IPS-15b (cell line): ENCODE measurements around the gene CACNA1C.

Experiments used
- H3K27me3 ChIP-seq: one replicate; pipeline ENCODE4 v1.6.1; 2013; ENCODE audit warnings: low read length; ENCODE audit not compliant: control insufficient read depth, insufficient read depth
- H3K36me3 ChIP-seq: one replicate; pipeline ENCODE4 v1.6.1; 2013; ENCODE audit warnings: low read length; ENCODE audit not compliant: control insufficient read depth, insufficient read depth
- H3K4me1 ChIP-seq: one replicate; pipeline ENCODE4 v1.6.1; 2013; ENCODE audit warnings: mild to moderate bottlenecking, low read length; ENCODE audit not compliant: control insufficient read depth, insufficient read depth
- H3K4me3 ChIP-seq: one replicate; pipeline ENCODE4 v1.5.1; 2013; ENCODE audit warnings: low read depth, low read length
- H3K9ac ChIP-seq: one replicate; pipeline ENCODE4 v1.6.1; 2013; ENCODE audit warnings: low read depth, mild to moderate bottlenecking, low read length
- H3K9me3 ChIP-seq: one replicate; pipeline ENCODE4 v1.6.1; 2013; ENCODE audit warnings: mild to moderate bottlenecking, low read length; ENCODE audit not compliant: control insufficient read depth, insufficient read depth

The CACNA1C gene

DNA sequence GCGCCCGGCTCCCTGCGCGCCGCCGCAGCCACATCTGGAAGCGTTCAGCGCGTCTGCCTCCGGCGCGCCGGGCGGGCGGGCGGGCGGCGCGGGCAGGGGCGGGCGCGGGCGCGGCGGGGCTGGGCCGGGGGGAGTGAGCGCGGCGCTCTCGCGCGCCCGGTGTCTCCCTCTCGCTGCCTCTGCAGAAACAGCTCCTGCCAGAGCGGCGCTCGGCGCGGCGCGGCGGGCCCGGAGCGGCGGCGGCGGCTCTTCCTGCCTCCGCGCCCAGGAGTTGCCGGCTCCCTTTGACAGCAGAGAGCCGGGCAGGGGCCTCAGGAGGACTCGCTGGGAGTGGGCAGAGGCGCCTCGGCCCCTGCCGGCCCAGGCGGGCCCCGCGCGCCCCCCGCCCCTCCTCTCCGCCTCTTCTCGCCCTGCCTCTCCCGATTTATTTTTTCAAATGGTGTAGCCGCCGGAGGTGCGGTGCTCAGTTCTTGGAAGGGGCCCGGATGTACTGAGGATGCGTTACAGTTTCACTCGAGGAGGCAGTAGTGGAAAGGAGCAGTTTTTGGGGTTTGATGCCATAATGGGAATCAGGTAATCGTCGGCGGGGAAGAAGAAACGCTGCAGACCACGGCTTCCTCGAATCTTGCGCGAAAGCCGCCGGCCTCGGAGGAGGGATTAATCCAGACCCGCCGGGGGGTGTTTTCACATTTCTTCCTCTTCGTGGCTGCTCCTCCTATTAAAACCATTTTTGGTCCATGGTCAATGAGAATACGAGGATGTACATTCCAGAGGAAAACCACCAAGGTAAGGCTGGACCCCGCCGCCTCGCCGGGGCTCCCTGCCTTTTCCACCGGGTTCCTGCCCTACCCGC lies at the start of gene CACNA1C:
Gene CACNA1C, plus strand, starts transcription at position 162 of the 853 bp plus-strand sequence. Its CDS starts 576 bp downstream, at position 738.
- Histone ChIP-seq H3K9me3 (no peaks in the 10 kb centered on the region), H3K36me3 (no peaks in the 10 kb centered on the region), H3K9ac (no peak within 1 kb of the TSS), H3K27me3 (peaks cover 58% of the 10 kb centered on the region), H3K4me3 (peak within 1 kb of the TSS; percentile 64), H3K4me1 (peaks cover 13% of the 10 kb centered on the region)

DNA sequence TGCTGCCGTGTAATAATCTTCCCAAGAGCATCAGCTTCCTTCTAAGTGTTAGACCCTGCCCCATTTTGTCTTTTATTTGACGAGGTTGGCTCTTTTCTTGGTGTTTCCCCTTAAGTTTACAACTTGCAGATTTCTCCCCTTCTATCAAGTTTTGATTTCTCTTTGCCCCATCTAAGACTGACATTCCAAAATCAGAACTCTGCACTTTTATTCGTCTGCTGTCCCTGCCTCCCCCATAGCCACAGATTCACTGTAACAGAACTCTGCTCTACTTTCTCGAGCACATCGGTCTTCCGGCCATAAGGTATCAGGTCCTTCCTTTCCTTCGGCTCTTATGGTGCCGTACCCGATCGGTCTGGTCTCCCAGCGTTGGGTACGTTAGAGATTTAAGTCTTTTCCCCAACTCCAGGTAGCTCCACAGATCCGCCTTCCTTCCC lies 49.1 kb upstream of the CACNA1C start:
- no peaks in the 10 kb centered on the region for H3K9me3 ChIP-seq
- peak overlapping the region; percentile 81 for H3K9ac ChIP-seq
- H3K36me3 ChIP-seq, result no peaks in the 10 kb centered on the region
- H3K27me3 ChIP-seq, result no peaks in the 10 kb centered on the region
- peak overlapping the region; percentile 94 for H3K4me3 ChIP-seq
- H3K4me1 ChIP-seq, result peaks cover 8% of the 10 kb centered on the region

DNA sequence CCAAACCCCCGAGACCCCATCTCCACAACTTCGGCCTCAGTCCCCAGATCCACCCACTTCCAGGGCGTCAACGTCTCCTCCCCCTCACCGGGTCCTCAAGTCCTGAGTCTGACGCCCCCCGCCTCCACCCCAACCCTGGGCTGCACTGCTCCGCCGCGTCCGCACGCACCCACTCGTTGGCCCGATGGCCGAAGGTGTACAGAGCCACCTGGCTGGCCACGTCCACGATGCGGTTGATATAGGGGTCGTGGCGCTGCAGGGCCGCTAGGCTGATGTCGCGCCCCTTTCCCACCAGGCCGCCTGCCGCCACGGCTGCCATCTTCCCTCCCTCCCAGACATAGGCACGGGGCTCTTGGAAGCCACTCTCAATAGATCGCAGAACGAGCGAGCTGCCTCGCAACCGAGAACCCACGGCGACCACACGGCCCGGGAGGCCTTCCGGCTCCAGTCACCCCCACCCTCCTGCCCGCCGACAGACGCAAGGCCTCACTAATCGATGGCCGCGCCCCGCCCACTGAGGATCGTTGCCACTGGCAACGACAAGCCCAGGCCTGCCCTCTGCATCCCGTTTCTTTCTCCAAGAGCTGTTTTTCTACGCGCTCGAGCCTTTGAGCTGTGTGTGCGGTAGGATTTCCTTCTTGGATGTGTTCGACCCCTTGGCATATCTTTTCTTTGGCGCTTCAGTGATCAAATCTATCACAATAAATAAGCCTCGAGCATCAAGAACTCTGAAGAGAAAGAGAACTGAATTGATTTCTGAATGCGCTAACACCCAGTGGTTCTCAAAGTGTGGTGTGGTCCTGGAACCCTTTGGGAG lies 48.5 kb upstream of the CACNA1C start, which contains the start of gene DCP1B:
Gene DCP1B, minus strand, starts transcription at position 345 of the 817 bp plus-strand sequence. Its CDS starts 26 bp downstream, at position 319.
- H3K27me3 ChIP-seq, result no peaks in the 10 kb centered on the region
- H3K4me3 ChIP-seq, result peak within 1 kb of the TSS; percentile 94
- peak within 1 kb of the TSS; percentile 81 for H3K9ac ChIP-seq
- peaks cover 9% of the 10 kb centered on the region for H3K4me1 ChIP-seq
- H3K9me3 ChIP-seq, result no peaks in the 10 kb centered on the region
- H3K36me3 ChIP-seq, result no peaks in the 10 kb centered on the region

DNA sequence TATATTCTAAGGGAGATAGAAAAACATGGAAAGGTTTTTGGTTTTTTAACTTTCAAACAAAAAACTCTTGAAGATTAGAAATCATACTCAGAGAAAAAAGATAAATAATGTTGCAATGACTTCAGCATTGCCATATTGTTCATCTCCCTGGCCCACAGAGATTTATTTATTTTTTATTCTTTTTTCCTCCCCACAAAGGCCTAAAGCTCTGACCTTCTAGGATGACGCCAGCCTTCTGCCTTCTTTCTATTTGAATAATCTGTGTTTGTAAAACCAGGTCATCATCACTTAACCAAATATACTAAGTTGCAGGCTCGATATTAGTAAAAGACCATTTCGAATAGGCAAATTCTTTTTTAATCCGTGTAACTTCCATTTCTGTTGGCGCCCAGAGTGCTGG lies 44.1 kb upstream of the CACNA1C start:
- no peaks in the 10 kb centered on the region for H3K27me3 ChIP-seq
- H3K9me3 ChIP-seq, result no peaks in the 10 kb centered on the region
- no peak overlapping the region for H3K9ac ChIP-seq
- H3K4me3 ChIP-seq, result no peak overlapping the region
- no peaks in the 10 kb centered on the region for H3K36me3 ChIP-seq
- peaks cover 8% of the 10 kb centered on the region for H3K4me1 ChIP-seq

DNA sequence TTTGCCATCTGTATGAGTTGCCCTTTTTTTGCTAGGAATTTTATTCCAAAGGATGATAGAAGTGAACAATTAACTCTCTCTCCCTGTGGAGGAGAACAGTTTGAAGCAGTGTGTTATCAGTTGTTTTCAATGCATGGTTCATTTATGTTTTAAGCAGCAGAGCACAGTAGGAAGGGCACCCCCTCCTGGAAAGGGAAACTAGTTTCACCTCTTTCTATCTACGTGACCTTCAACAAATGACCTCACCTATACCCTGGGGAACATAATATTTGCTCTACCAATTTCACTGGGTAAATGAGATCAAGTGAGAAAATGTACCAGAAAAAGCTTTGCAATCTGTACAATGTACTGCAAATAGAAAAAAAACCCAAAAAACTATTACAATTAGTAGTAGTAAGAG lies 43.2 kb upstream of the CACNA1C start:
- H3K36me3 ChIP-seq, result no peaks in the 10 kb centered on the region
- H3K9me3 ChIP-seq, result no peaks in the 10 kb centered on the region
- peaks cover 8% of the 10 kb centered on the region for H3K4me1 ChIP-seq
- no peak overlapping the region for H3K9ac ChIP-seq
- H3K27me3 ChIP-seq, result no peaks in the 10 kb centered on the region
- H3K4me3 ChIP-seq, result no peak overlapping the region

GRCh38 chr12:2011643-2012607 lies 40.9 kb upstream of the CACNA1C start:
- no peaks in the 10 kb centered on the region for H3K9me3 ChIP-seq
- H3K36me3 ChIP-seq, result no peaks in the 10 kb centered on the region
- H3K9ac ChIP-seq, result no peak overlapping the region
- H3K27me3 ChIP-seq, result no peaks in the 10 kb centered on the region
- H3K4me3 ChIP-seq, result no peak overlapping the region
- H3K4me1 ChIP-seq, result peaks cover 8% of the 10 kb centered on the region

GRCh38 chr12:2013086-2013485 lies 39.7 kb upstream of the CACNA1C start:
- Histone ChIP-seq H3K4me3 (no peak overlapping the region), H3K4me1 (peaks cover 8% of the 10 kb centered on the region), H3K27me3 (no peaks in the 10 kb centered on the region), H3K9ac (no peak overlapping the region), H3K9me3 (no peaks in the 10 kb centered on the region), H3K36me3 (no peaks in the 10 kb centered on the region)

GRCh38 chr12:2013527-2014223 lies 39.1 kb upstream of the CACNA1C start:
- no peaks in the 10 kb centered on the region for H3K36me3 ChIP-seq
- H3K4me1 ChIP-seq, result peaks cover 8% of the 10 kb centered on the region
- H3K9ac ChIP-seq, result no peak overlapping the region
- no peak overlapping the region for H3K4me3 ChIP-seq
- no peaks in the 10 kb centered on the region for H3K27me3 ChIP-seq
- H3K9me3 ChIP-seq, result no peaks in the 10 kb centered on the region

DNA sequence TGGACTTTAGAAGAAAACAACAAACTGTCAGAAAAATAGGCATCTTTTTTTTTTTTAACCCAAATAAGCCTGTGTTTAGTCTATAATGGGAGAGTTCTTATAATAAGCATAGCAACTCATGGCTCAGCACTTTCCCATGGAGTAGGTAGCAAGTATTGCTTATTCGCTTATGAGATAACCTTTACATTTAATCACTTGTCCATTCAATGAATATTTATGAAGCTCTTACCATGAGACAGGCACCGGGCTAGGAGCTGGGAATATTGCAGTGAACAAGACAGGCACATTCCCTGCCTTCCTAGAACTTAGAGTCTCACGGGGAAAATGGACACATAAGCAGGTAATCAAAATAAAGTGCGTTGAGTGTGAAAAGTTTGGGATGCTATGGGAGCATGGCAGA lies 38.6 kb upstream of the CACNA1C start:
- no peaks in the 10 kb centered on the region for H3K36me3 ChIP-seq
- H3K9me3 ChIP-seq, result no peaks in the 10 kb centered on the region
- peaks cover 7% of the 10 kb centered on the region for H3K4me1 ChIP-seq
- H3K27me3 ChIP-seq, result no peaks in the 10 kb centered on the region
- no peak overlapping the region for H3K4me3 ChIP-seq
- H3K9ac ChIP-seq, result no peak overlapping the region

DNA sequence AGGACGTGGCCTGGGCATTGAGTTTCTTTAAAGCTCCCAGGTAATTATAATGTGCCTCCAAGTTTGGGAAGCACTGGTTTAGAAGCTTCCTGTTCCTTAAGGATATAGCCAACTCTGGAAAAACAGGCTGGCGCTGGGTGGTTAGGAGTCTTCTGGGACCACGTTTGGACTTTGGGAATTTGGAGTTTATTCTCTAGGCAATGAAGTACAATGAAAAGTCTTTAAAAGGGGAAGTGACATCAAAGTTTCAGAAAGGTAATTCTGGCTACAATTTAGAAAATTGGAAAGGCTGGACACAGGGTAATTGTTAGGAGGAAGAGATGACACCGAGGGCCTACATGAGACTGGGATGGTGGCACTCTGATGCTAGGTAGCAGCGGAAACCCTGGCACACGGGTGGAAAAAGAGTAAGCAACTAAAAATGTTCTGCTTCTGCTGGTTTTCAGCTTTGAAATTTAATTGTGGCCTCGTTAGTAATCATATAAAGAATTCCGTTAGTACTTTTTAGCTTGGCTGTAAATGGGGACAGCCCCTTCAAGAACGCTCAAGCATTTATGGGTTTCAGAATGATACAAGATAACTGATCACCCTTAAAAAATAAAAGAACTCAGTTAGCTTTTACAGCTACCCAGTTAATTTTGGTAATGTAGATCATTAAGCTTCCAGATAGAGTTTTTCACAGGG lies 35.8 kb upstream of the CACNA1C start:
- Histone ChIP-seq H3K9me3 (no peaks in the 10 kb centered on the region), H3K27me3 (no peaks in the 10 kb centered on the region), H3K4me1 (no peaks in the 10 kb centered on the region), H3K9ac (no peak overlapping the region), H3K4me3 (no peak overlapping the region), H3K36me3 (no peaks in the 10 kb centered on the region)
